Inferior parietal cortex (tissue), 1 donor: ENCODE results near the gene COLEC12.

ENCODE experiments used
- DNase-seq: peaks from one replicate; pipeline ENCODE4 v3.0.0-alpha.2; 2016; ENCODE audit errors: extremely low spot score

COLEC12 gene

GRCh38 chr18:446941-447560, 53.5 kb downstream of the COLEC12 start:
- DNase-seq: no peak

GRCh38 chr18:445055-445454, 55.4 kb downstream of the COLEC12 start:
- no peak for DNase-seq

- no peak for DNase-seq
These were observed 61.9 kb downstream of the COLEC12 start for GRCh38 chr18:438571-438970.

- peak; percentile 75 for DNase-seq
These were observed 64.6 kb downstream of the COLEC12 start for GRCh38 chr18:435940-436339.

- DNase-seq: no peak
These were observed 66.1 kb downstream of the COLEC12 start for GRCh38 chr18:434410-434809.

GRCh38 chr18:433960-434359, 66.5 kb downstream of the COLEC12 start:
- no peak for DNase-seq

- DNase-seq: no peak
These were observed 67.2 kb downstream of the COLEC12 start for GRCh38 chr18:433298-433697.

- DNase-seq: no peak
These were observed 67.7 kb downstream of the COLEC12 start for GRCh38 chr18:432791-433190.

GRCh38 chr18:429030-429429, 71.5 kb downstream of the COLEC12 start:
- no peak for DNase-seq

GRCh38 chr18:427005-427404, 73.5 kb downstream of the COLEC12 start:
- no peak for DNase-seq

GRCh38 chr18:425106-425745, 75.3 kb downstream of the COLEC12 start:
- DNase-seq: no peak

GRCh38 chr18:424668-425067, 75.8 kb downstream of the COLEC12 start:
- DNase-seq: no peak

GRCh38 chr18:424071-424661, 76.3 kb downstream of the COLEC12 start:
- DNase-seq: no peak

- no peak for DNase-seq
These were observed 77.5 kb downstream of the COLEC12 start for GRCh38 chr18:422966-423365.

- DNase-seq: no peak
These were observed 79.0 kb downstream of the COLEC12 start for GRCh38 chr18:421247-422155.

- no peak for DNase-seq
These were observed 79.7 kb downstream of the COLEC12 start for GRCh38 chr18:420661-421246.

GRCh38 chr18:419541-420175, 80.8 kb downstream of the COLEC12 start:
- DNase-seq: no peak

- no peak for DNase-seq
These were observed 83.0 kb downstream of the COLEC12 start for GRCh38 chr18:417495-417894.

- no peak for DNase-seq
These were observed 83.6 kb downstream of the COLEC12 start for GRCh38 chr18:416930-417329.

GRCh38 chr18:415617-416612, 84.6 kb downstream of the COLEC12 start:
- DNase-seq: no peak
